ENCODE data around the gene ANKS1A.

Gene ANKS1A

GRCh38 chr6:34955442-34955841 lies 66.4 kb downstream of the ANKS1A start:
- TF ChIP-seq FOXM1 (IDR thresholded peaks at IDR 0.05; ENCODE audit: borderline replicate concordance, low read depth) (no peak), ZBTB7A (IDR thresholded peaks at IDR 0.05; ENCODE audit: low read depth) (no peak)

- TF ChIP-seq CREB1 (IDR thresholded peaks at IDR 0.05; ENCODE audit: low read depth) (no peak), TAF1 (IDR thresholded peaks at IDR 0.05; ENCODE audit: low read depth) (no peak), TEAD4 (IDR thresholded peaks at IDR 0.05) (no peak), EP300 (IDR thresholded peaks at IDR 0.05; ENCODE audit: borderline replicate concordance) (no peak), RAD21 (IDR thresholded peaks at IDR 0.05; ENCODE audit: low read depth) (no peak), TCF12 (IDR thresholded peaks at IDR 0.05; ENCODE audit: low read depth) (no peak), YY1 (IDR thresholded peaks at IDR 0.05; ENCODE audit: low read depth) (no peak), REST (IDR thresholded peaks at IDR 0.05; ENCODE audit: low read depth) (no peak), MAX (IDR thresholded peaks at IDR 0.05) (no peak)
Measured at GRCh38 chr6:34957231-34957783, 68.3 kb downstream of the ANKS1A start.

- TF ChIP-seq TAF1 (IDR thresholded peaks at IDR 0.05; ENCODE audit: low read depth) (no peak), FOXM1 (IDR thresholded peaks at IDR 0.05; ENCODE audit: borderline replicate concordance, low read depth) (no peak), REST (IDR thresholded peaks at IDR 0.05; ENCODE audit: low read depth) (no peak), TCF12 (IDR thresholded peaks at IDR 0.05; ENCODE audit: low read depth) (no peak), CEBPB (IDR thresholded peaks at IDR 0.05) (no peak), USF1 (IDR thresholded peaks at IDR 0.05) (no peak), YY1 (IDR thresholded peaks at IDR 0.05; ENCODE audit: low read depth) (no peak), RAD21 (IDR thresholded peaks at IDR 0.05; ENCODE audit: low read depth) (no peak), ZBTB7A (IDR thresholded peaks at IDR 0.05; ENCODE audit: low read depth) (no peak), TEAD4 (IDR thresholded peaks at IDR 0.05) (no peak), EGR1 (IDR thresholded peaks at IDR 0.05) (no peak), EP300 (IDR thresholded peaks at IDR 0.05; ENCODE audit: borderline replicate concordance) (no peak), CREB1 (IDR thresholded peaks at IDR 0.05; ENCODE audit: low read depth) (no peak)
Measured at GRCh38 chr6:34958734-34959133, 69.7 kb downstream of the ANKS1A start.

GRCh38 chr6:34959224-34959623 lies 70.2 kb downstream of the ANKS1A start:
- TF ChIP-seq USF1 (IDR thresholded peaks at IDR 0.05) (no peak), RAD21 (IDR thresholded peaks at IDR 0.05; ENCODE audit: low read depth) (no peak)

- no peak for TF ChIP-seq CREB1 (IDR thresholded peaks at IDR 0.05; ENCODE audit: low read depth)
- no peak for TF ChIP-seq EGR1 (IDR thresholded peaks at IDR 0.05)
- no peak for TF ChIP-seq NFIC (IDR thresholded peaks at IDR 0.05)
- TF ChIP-seq USF1 (IDR thresholded peaks at IDR 0.05), result no peak
- TF ChIP-seq TEAD4 (IDR thresholded peaks at IDR 0.05), result no peak
- no peak for TF ChIP-seq FOXM1 (IDR thresholded peaks at IDR 0.05; ENCODE audit: borderline replicate concordance, low read depth)
- TF ChIP-seq REST (IDR thresholded peaks at IDR 0.05; ENCODE audit: low read depth), result no peak
- no peak for TF ChIP-seq YY1 (IDR thresholded peaks at IDR 0.05; ENCODE audit: low read depth)
- TF ChIP-seq RAD21 (IDR thresholded peaks at IDR 0.05; ENCODE audit: low read depth), result no peak
- no peak for TF ChIP-seq EP300 (IDR thresholded peaks at IDR 0.05; ENCODE audit: borderline replicate concordance)
- TF ChIP-seq CEBPB (IDR thresholded peaks at IDR 0.05), result no peak
- no peak for TF ChIP-seq TAF1 (IDR thresholded peaks at IDR 0.05; ENCODE audit: low read depth)
- no peak for TF ChIP-seq ZBTB7A (IDR thresholded peaks at IDR 0.05; ENCODE audit: low read depth)
- TF ChIP-seq MAX (IDR thresholded peaks at IDR 0.05), result no peak
- no peak for TF ChIP-seq TCF12 (IDR thresholded peaks at IDR 0.05; ENCODE audit: low read depth)
Measured at GRCh38 chr6:34961082-34961481, 72.0 kb downstream of the ANKS1A start.
